MG63 (cell line): ENCODE results near the gene APC2. TPM values are rescaled to one million over a fixed set of nuclear protein-coding genes. Genes with fewer than 3 reads are reported as not detected.
"Not testable (repeated sequence)": the region's sequence is repeated elsewhere in the genome, so short reads cannot be mapped to it uniquely, and the experiment has no call there.

ENCODE experiments used
- DNase-seq: peaks from one replicate; pipeline ENCODE4 v3.0.0-alpha.2; 2020
- H3K27me3 ChIP-seq: fragments of 250-450 bp; sonication (Bioruptor Pico); 2 replicates; pipeline ENCODE4 v1.5.1; 2020; ENCODE audit warnings: mild to moderate bottlenecking, moderate library complexity
- H3K36me3 ChIP-seq: fragments of 250-450 bp; sonication (Bioruptor Pico); 2 replicates; pipeline ENCODE4 v1.5.1; 2020; ENCODE audit warnings: mild to moderate bottlenecking, moderate library complexity
- H3K4me3 ChIP-seq: fragments of 250-450 bp; sonication (Bioruptor Pico); 2 replicates; pipeline ENCODE4 v1.5.1; 2020; ENCODE audit warnings: mild to moderate bottlenecking, moderate library complexity
- H3K9me3 ChIP-seq: fragments of 250-450 bp; sonication (Bioruptor Pico); 2 replicates; pipeline ENCODE4 v1.5.1; 2020; ENCODE audit warnings: mild to moderate bottlenecking, moderate library complexity
- total RNA-seq: library from RNA; depleted of rRNA; stranded (reverse); fragments of >200 nt; shearing (Covaris generic); gene quantifications from 2 replicates; pipeline ENCODE4 v1.2.3, GENCODE V29; 2014; ENCODE audit warnings: low replicate concordance

The APC2 gene
- total RNA-seq, 1 experiment from 2014 or later, result 2.0 TPM

- DNase-seq, result no peak
- Histone ChIP-seq H3K27me3 (no peaks in the 10 kb centered on the region), H3K9me3 (no peaks in the 10 kb centered on the region), H3K36me3 (peaks cover 26% of the 10 kb centered on the region), H3K4me3 (no peak overlapping the region)
Observed at GRCh38 chr19:1435378-1435989, 14.4 kb upstream of the APC2 start.

GRCh38 chr19:1437609-1438008, 12.3 kb upstream of the APC2 start:
- H3K36me3 ChIP-seq, result peaks cover 48% of the 10 kb centered on the region
- H3K9me3 ChIP-seq, result no peaks in the 10 kb centered on the region
- H3K27me3 ChIP-seq, result no peaks in the 10 kb centered on the region
- peak overlapping the region; percentile 86; the same call in 1 of the 2 replicates for H3K4me3 ChIP-seq
- DNase-seq, result no peak

GRCh38 chr19:1438035-1438932, 11.6 kb upstream of the APC2 start, which contains the start of gene RPS15:
Gene RPS15 (plus strand): TSS chr19:1438396. CDS start chr19:1438426, 30 bp downstream.
- Histone ChIP-seq H3K27me3 (no peaks in the 10 kb centered on the region), H3K9me3 (no peaks in the 10 kb centered on the region), H3K36me3 (peaks cover 47% of the 10 kb centered on the region), H3K4me3 (peak within 1 kb of the TSS; percentile 86)
- DNase-seq, result peak; percentile 81

DNA sequence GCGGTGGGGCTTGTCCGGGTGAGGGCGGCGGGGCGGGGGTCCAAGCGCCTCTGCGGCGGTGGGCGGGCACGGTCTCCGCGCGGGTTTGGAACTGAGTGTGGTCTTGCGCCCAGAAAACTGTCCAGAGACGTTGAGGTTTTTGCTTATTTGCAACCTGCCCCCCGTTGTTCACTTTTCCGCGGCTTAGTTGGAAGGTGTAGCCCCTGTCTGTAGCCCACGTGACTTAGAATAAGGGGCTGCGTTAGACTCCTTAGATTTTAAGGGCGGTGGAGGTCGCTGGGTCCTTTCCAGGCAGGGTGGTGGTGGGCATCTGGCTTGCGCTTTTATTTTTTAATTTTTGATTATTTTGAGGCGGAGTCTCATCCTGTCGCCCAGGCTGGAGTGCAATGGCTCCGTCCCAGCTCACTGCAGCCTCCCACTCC, 11.0 kb upstream of the APC2 start:
- Histone ChIP-seq H3K36me3 (peaks cover 47% of the 10 kb centered on the region), H3K4me3 (peak overlapping the region; percentile 86), H3K27me3 (no peaks in the 10 kb centered on the region), H3K9me3 (no peaks in the 10 kb centered on the region)
- no peak for DNase-seq

GRCh38 chr19:1439525-1440417, 10.2 kb upstream of the APC2 start:
- Histone ChIP-seq H3K4me3 (peak overlapping the region; percentile 86), H3K36me3 (peaks cover 47% of the 10 kb centered on the region)
- not testable (repeated sequence) for H3K27me3 ChIP-seq, H3K9me3 ChIP-seq, DNase-seq

- Histone ChIP-seq H3K27me3 (no peaks in the 10 kb centered on the region), H3K4me3 (no peak overlapping the region; the same call in 1 of the 2 replicates), H3K9me3 (no peaks in the 10 kb centered on the region), H3K36me3 (peaks cover 46% of the 10 kb centered on the region)
- DNase-seq, result no peak
Observed at GRCh38 chr19:1440418-1440801, 9.5 kb upstream of the APC2 start.

- no peak for DNase-seq
- Histone ChIP-seq H3K4me3 (no peak overlapping the region), H3K27me3 (no peaks in the 10 kb centered on the region), H3K36me3 (peaks cover 43% of the 10 kb centered on the region), H3K9me3 (no peaks in the 10 kb centered on the region)
Observed at GRCh38 chr19:1441022-1441426, 8.9 kb upstream of the APC2 start.

GRCh38 chr19:1441677-1442438, 8.1 kb upstream of the APC2 start:
- Histone ChIP-seq H3K36me3 (peaks cover 43% of the 10 kb centered on the region), H3K9me3 (no peaks in the 10 kb centered on the region), H3K4me3 (no peak overlapping the region), H3K27me3 (no peaks in the 10 kb centered on the region)
- no peak for DNase-seq

DNA sequence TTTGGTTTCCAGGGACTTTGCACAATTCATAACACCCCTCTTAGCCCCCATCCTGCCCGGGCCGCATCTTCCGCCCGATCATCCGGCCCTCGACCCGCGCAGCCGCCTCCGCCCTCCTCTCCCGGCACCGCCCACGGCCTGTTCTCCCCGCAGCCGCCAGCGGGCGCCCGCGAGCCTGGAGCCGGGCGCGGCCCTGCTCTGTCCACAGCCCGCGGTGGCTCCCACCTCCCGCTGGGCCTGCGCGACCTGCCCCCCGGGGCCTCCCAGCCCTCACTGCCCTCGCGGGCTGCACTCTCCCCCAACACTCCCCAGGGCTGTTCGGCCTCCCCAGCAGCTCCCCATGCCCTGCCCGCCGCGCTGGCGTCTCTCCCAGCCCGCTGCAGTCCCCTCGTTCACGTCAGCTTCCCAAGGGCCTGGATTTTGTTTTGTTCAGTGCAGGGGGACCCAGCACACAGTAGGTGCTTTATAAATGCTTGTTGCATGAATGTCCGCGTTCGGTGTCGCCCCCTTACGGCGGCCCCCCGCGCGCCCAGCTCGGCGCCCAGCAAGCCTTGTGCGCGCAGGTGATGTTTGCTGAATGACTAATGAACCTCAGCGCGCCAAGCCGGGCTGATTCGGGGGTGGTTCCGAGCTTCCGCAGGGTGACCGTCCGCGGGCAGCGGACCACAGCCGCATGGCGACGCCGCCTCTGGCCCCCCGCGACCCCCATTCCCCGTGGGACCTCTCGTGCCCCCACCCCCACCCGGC, 4.6 kb upstream of the APC2 start:
- Histone ChIP-seq H3K27me3 (no peaks in the 10 kb centered on the region), H3K36me3 (peaks cover 25% of the 10 kb centered on the region), H3K4me3 (peak overlapping the region; percentile 11; the same call in 1 of the 2 replicates), H3K9me3 (no peaks in the 10 kb centered on the region)
- peak; percentile 54 for DNase-seq

- H3K27me3 ChIP-seq, result no peaks in the 10 kb centered on the region
- peak overlapping the region; percentile 10; the same call in 1 of the 2 replicates for H3K4me3 ChIP-seq
- H3K36me3 ChIP-seq, result peaks cover 17% of the 10 kb centered on the region
- peak; percentile 31 for DNase-seq
- no peaks in the 10 kb centered on the region for H3K9me3 ChIP-seq
Observed at GRCh38 chr19:1445932-1446712, 3.8 kb upstream of the APC2 start.

- DNase-seq, result no peak
- H3K9me3 ChIP-seq, result no peaks in the 10 kb centered on the region
- H3K4me3 ChIP-seq, result no peak overlapping the region
- H3K36me3 ChIP-seq, result peaks cover 9% of the 10 kb centered on the region; the same call in 1 of the 2 replicates
- H3K27me3 ChIP-seq, result no peaks in the 10 kb centered on the region
Observed at GRCh38 chr19:1446713-1447481, 3.0 kb upstream of the APC2 start.

GRCh38 chr19:1447504-1447903, 2.4 kb upstream of the APC2 start:
- Histone ChIP-seq H3K4me3 (no peak overlapping the region), H3K36me3 (peaks cover 3% of the 10 kb centered on the region; the same call in 1 of the 2 replicates), H3K27me3 (no peaks in the 10 kb centered on the region), H3K9me3 (no peaks in the 10 kb centered on the region)
- no peak for DNase-seq

GRCh38 chr19:1447944-1448343, 2.0 kb upstream of the APC2 start:
- no peak overlapping the region for H3K4me3 ChIP-seq
- H3K9me3 ChIP-seq, result no peaks in the 10 kb centered on the region
- H3K36me3 ChIP-seq, result no peaks in the 10 kb centered on the region
- no peaks in the 10 kb centered on the region for H3K27me3 ChIP-seq
- no peak for DNase-seq
